Activated CD4-positive, alpha-beta memory T cell treated with anti-CD3 and anti-CD28 coated beads, Interleukin-2, amount 10 ng/mL, durations not matched to agents 7 days and 5 days (primary cell): Measurements from ENCODE around the gene CTAGE9. TPM values are rescaled to one million over a fixed set of nuclear protein-coding genes. Genes with fewer than 3 reads are reported as not detected.
A peak's percentile ranks its signal among the peaks of the same experiment; 100 is the strongest.
"Not testable (repeated sequence)": the region's sequence is repeated elsewhere in the genome, so short reads cannot be mapped to it uniquely, and the experiment has no call there.

Source experiments
- CTCF ChIA-PET: fragments of 350-600 bp; sonication (Branson Sonifier 250); formaldehyde crosslinking; loops from one replicate; lab custom pipeline; 2021; ENCODE audit warnings: antibody characterized with exemption, inconsistent platforms; lab: Charles Lee
- POLR2A ChIA-PET: fragments of 350-600 bp; sonication (Branson Sonifier 250); formaldehyde crosslinking; loops from one replicate; lab custom pipeline; 2021; ENCODE audit warnings: antibody characterized with exemption; lab: Charles Lee
- DNase-seq: peaks from one replicate; pipeline ENCODE4 v3.0.0-alpha.2; 2020
- H3K27ac Mint-ChIP-seq: one replicate; pipeline ENCODE4 v1.8.0; 2021; ENCODE audit warnings: mild to moderate bottlenecking, mixed read lengths
- H3K27me3 Mint-ChIP-seq: one replicate; pipeline ENCODE4 v1.8.0; 2021; ENCODE audit warnings: mixed read lengths
- H3K36me3 Mint-ChIP-seq: one replicate; pipeline ENCODE4 v1.8.0; 2021; ENCODE audit warnings: low read depth, mixed read lengths
- H3K4me1 Mint-ChIP-seq: one replicate; pipeline ENCODE4 v1.8.0; 2021; ENCODE audit warnings: mixed read lengths
- H3K4me3 Mint-ChIP-seq: one replicate; pipeline ENCODE4 v1.8.0; 2021; ENCODE audit warnings: mild to moderate bottlenecking, mixed read lengths
- H3K9me3 Mint-ChIP-seq: one replicate; pipeline ENCODE4 v1.8.0; 2021; ENCODE audit warnings: mixed read lengths
- total RNA-seq, 2 experiments: library from RNA; stranded (reverse); gene quantifications; one replicate each; pipeline ENCODE4 v1.2.3, GENCODE V29; 2021

CTAGE9 gene
- total RNA-seq, 2 experiments from 2014 or later, result not detected

DNA sequence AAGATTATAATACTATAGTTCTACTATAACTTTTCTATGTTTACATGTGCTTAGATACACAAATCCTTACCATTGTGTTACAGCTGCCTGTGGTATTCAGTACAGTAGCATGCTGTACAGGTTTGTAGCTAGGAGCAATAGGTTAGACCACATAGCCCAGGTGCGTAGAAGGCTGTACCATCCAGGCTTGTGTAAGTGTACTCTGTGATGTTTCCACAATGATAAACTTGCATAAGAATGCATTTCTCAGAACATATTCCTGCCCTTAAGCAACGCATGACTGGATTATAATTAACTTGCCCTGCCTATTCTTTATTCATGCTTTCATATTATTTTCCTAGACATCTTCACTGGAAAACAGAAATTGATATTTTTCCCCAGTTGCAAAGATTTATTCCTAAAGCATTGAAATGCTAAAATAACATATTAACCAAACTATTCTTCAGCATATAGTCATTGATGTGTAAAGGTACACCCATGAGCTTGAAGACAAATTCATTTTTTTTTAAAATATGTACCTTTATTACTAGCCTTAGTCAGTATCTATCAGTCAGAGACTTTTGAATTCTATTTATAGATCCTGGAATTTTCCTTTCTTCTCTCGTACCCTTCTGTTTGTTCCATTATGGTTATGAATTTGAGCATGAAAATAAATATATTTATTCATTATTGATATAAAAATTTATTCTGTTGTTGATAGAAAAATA lies 7.2 kb upstream of the CTAGE9 start:
- no peak for DNase-seq
- Mint-ChIP-seq H3K4me1 (no peaks in the 10 kb centered on the region), H3K27ac (no peak overlapping the region), H3K4me3 (no peak overlapping the region), H3K27me3 (no peaks in the 10 kb centered on the region), H3K9me3 (no peaks in the 10 kb centered on the region), H3K36me3 (no peaks in the 10 kb centered on the region)
- ChIA-PET POLR2A (no interaction called here), CTCF (interaction anchor here (1.1 kb wide), 1 partner anchor 13 kb away, joined by 5 read pairs; no protein-coding TSS in a partner anchor)

DNA sequence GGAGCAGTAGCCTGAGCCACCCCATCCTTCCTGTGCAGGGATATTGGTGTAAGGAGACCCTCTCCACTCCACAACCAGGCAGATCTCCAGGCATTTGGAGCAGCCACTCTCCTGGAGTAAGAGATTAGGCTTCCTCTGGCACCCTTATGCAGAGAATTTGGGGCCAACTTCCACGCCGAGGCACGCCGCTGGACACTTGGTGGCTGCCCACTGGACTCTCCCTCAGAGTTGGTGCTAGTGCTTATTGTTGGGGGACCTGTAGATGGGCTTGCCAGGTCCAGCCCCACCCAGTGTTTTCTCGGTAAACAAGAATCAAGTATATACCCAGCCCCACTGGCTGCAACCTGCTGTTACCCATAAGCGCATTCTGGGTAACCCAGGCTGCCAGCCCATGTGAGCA lies 4.8 kb upstream of the CTAGE9 start:
- POLR2A ChIA-PET, H3K27ac Mint-ChIP-seq, DNase-seq, H3K4me3 Mint-ChIP-seq, H3K36me3 Mint-ChIP-seq, H3K4me1 Mint-ChIP-seq, H3K9me3 Mint-ChIP-seq, H3K27me3 Mint-ChIP-seq: not testable (repeated sequence)
- CTCF ChIA-PET, result interaction anchor here (0.6 kb wide), 1 partner anchor 117 kb away, joined by 3 read pairs; no protein-coding TSS in a partner anchor

DNA sequence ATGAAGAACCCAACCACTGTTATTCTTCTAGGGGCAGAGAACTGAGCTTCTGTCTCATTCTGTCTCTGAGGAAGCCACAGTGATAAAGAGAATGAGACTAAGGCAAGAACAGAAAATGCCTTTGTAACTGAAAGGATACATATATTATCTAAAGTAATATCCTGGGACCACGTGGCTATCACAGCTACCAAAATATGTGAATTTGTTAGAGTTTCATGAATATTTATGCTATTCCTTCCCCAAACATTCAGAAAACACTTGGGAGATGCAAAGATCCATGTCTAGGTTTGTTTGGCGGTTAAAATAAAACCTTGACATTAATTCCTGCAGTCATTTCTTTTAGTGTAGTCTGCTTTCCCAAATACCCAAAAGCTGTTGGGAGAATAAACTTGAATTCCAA lies 6.9 kb downstream of the CTAGE9 start:
- DNase-seq, H3K9me3 Mint-ChIP-seq, H3K36me3 Mint-ChIP-seq, POLR2A ChIA-PET, H3K4me1 Mint-ChIP-seq, H3K4me3 Mint-ChIP-seq, H3K27ac Mint-ChIP-seq, CTCF ChIA-PET, H3K27me3 Mint-ChIP-seq: not testable (repeated sequence)

DNA sequence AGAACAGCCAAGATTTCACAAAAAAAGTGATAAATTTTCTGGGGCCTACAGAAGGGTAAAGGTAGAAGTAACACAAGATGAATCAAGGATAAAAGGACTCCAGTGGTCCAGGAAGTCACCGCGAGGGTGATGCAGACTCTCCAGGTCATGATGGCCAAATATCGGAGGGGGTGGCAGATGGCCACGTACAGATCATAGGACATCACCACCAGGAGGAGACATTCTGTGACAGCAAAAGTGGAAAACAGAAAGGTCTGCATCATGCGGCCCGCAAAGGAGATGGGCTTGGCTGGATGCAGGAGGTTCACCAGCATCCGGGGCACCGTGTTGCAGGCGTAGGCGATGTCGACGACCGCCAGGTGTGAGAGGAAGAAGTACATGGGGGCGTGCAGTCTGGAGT lies 10.0 kb downstream of the CTAGE9 start:
- H3K27ac Mint-ChIP-seq, H3K4me3 Mint-ChIP-seq, H3K27me3 Mint-ChIP-seq, POLR2A ChIA-PET, DNase-seq, H3K9me3 Mint-ChIP-seq, CTCF ChIA-PET, H3K4me1 Mint-ChIP-seq, H3K36me3 Mint-ChIP-seq: not testable (repeated sequence)

DNA sequence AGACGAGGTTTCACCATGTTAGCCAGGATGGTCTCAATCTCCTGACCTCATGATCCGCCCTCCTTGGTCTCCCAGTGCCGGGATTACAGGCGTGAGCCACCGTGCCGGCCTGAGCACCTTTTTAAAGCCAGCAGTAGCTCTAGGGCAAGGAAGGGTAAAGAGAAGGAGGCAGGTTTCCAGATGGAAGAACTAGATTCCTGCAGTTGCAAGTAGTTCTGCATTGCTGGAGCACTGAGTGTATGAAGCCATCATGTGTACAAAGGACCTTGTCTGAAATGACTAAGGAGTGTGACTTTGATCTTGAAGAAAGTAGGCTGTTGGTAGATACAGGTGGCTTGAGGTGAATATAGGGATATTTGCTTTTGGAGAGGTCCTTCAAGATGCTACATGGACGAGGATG lies 13.9 kb downstream of the CTAGE9 start:
- Mint-ChIP-seq H3K4me3 (no peak overlapping the region), H3K4me1 (no peaks in the 10 kb centered on the region), H3K27ac (no peak overlapping the region), H3K36me3 (no peaks in the 10 kb centered on the region), H3K9me3 (no peaks in the 10 kb centered on the region), H3K27me3 (no peaks in the 10 kb centered on the region)
- CTCF ChIA-PET, result interaction anchor here (2.6 kb wide), 1 partner anchor 213 kb away, joined by 17 read pairs; no protein-coding TSS in a partner anchor
- DNase-seq, result no peak
- POLR2A ChIA-PET, result no interaction called here

DNA sequence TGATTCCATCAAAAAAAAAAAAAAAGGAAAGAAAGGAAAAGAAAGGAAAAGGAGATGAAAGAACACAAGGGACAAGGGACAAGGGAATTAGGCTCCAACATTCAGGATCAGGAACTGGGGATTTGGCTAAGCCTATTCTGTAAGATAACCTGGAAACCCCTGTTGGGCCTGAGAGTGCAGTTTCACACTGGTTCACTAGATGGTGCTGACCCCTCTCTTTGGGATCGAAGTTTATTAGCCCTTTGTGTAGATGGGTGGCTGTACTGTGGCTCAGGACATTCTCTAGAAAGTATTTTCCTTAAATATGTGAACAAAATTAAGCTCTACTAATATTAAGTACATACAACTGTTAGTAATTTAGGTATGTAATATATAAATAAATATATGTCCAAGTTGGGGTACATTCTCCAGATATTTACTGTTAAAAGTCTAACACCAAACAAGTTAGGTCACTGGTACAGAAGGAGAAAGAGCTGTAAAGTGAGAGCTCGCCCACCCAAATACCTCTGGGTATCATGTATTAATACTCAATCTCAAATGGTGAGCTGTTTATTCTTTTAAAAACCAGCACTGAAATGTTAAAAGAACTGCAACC lies 15.9 kb downstream of the CTAGE9 start:
- CTCF ChIA-PET, result interaction anchor here (0.7 to 2.6 kb wide), 16 partner anchors 8 to 585 kb away, joined by 3 to 17 read pairs (median 4); partner anchors contain the start of gene MED23
- no peaks in the 10 kb centered on the region for H3K36me3 Mint-ChIP-seq
- peak; percentile 33 for DNase-seq

DNA sequence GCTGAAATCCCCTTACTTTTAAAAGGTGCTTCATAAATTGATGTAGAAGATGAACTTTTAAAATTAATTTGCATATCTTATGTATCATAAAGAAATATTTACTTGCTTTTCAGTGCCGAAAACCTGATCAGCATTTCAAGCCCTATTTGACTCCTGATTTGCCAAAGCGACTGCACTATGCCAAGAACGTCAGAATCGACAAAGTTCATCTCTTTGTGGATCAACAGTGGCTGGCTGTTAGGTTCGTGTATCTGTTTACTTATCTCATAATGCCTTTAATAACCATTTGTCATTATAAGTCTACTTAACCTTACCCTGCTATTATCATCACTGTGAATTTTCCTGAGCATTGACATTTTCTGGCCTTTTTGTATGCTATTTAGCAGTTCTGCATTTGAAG lies 17.4 kb downstream of the CTAGE9 start:
- Mint-ChIP-seq H3K4me3 (no peak overlapping the region), H3K27me3 (peaks cover 8% of the 10 kb centered on the region), H3K9me3 (no peaks in the 10 kb centered on the region), H3K4me1 (peaks cover 2% of the 10 kb centered on the region), H3K27ac (no peak overlapping the region), H3K36me3 (no peaks in the 10 kb centered on the region)
- CTCF ChIA-PET, result no interaction called here
- POLR2A ChIA-PET, result no interaction called here
- no peak for DNase-seq

More for the DNA sequence above, 15.9 kb downstream of the CTAGE9 start:
- POLR2A ChIA-PET, result no interaction called here
- no peak overlapping the region for H3K4me3 Mint-ChIP-seq
- H3K9me3 Mint-ChIP-seq, result no peaks in the 10 kb centered on the region
- H3K27me3 Mint-ChIP-seq, result no peaks in the 10 kb centered on the region
- no peaks in the 10 kb centered on the region for H3K4me1 Mint-ChIP-seq
- no peak overlapping the region for H3K27ac Mint-ChIP-seq

DNA sequence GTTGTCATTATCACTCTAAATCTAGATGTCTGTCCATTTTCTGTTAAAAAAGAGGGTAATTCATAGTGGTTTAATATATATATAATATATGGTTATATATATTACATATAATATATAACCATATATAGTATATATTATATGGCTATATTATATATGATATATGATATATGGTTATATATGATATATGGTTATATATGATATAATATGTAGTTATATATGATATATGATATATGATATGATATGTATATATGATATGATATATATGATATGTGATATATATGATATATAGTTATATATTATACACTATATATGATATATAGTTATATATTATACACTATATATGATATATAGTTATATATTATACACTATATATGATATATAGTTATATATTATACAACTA lies 18.2 kb downstream of the CTAGE9 start:
- ChIA-PET POLR2A (no interaction called here), CTCF (no interaction called here)
- DNase-seq, result no peak
- no peaks in the 10 kb centered on the region for H3K36me3 Mint-ChIP-seq
- H3K4me1 Mint-ChIP-seq, result peaks cover 8% of the 10 kb centered on the region
- peaks cover 8% of the 10 kb centered on the region for H3K27me3 Mint-ChIP-seq
- H3K27ac Mint-ChIP-seq, result no peak overlapping the region
- H3K4me3 Mint-ChIP-seq, result no peak overlapping the region
- H3K9me3 Mint-ChIP-seq, result no peaks in the 10 kb centered on the region

DNA sequence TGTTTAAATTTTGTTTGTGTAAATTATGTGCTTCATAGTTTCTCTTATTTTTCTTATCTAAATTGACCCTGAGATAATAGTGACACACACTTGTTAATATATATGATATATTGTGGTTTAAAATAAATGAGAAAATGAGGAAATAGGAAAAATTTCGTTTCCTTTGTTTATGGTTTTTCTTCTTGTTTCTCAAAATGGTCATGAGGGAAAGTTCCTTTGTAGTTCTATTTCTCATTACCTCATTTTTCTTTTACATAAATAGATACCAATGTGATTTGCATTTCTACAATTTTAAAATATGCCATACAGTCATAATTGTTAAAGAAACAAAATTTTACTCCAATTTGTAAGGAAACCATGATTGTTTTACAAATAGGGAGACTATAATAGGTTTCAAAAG lies 18.8 kb downstream of the CTAGE9 start:
- Mint-ChIP-seq H3K27ac (no peak overlapping the region), H3K4me1 (peaks cover 13% of the 10 kb centered on the region), H3K9me3 (no peaks in the 10 kb centered on the region), H3K4me3 (no peak overlapping the region), H3K27me3 (peaks cover 8% of the 10 kb centered on the region), H3K36me3 (no peaks in the 10 kb centered on the region)
- CTCF ChIA-PET, result no interaction called here
- DNase-seq, result no peak
- POLR2A ChIA-PET, result no interaction called here

DNA sequence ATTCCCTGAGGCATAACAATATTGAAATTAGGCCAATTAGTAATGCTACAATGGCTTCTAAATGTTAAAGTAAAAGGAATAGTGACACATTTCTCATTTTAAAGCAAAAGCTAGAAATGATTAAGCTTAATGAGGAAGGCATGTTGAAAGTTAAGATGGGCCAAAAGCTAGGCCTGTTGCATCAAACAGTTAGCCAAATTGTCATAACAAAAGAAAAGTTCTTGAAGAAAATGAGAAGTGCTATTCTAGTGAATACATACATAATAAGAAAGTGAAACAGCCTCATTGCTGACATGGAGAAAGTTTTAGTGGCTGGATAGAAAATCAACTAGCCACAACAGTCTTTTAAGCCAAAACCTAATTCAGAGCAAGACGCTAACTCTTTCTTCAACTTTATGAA lies 22.5 kb downstream of the CTAGE9 start:
- Mint-ChIP-seq H3K36me3 (no peaks in the 10 kb centered on the region), H3K4me3 (no peak overlapping the region), H3K27me3 (peaks cover 12% of the 10 kb centered on the region), H3K27ac (no peak overlapping the region), H3K4me1 (peaks cover 33% of the 10 kb centered on the region), H3K9me3 (no peaks in the 10 kb centered on the region)
- no peak for DNase-seq
- CTCF ChIA-PET, result no interaction called here
- POLR2A ChIA-PET, result no interaction called here

DNA sequence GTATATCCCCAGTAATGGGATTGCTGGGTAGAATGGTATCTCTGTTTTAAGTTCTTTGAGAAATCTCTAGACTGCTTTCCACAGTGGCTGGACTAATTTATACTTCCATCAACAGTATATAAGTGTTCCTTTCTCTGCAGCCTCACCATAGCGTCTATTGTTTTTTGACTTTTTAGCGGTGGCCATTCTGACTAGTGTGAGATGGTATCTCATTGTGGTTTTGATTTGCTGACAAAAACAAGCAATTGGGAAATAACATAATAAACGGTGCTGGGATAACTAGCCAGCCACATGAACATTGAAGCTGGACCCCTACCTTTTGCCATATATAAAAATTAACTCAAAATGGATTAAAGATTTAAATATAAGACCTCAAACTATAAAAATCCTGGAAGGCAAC lies 23.8 kb downstream of the CTAGE9 start:
- no peak overlapping the region for H3K4me3 Mint-ChIP-seq
- H3K36me3 Mint-ChIP-seq, result no peaks in the 10 kb centered on the region
- CTCF ChIA-PET, result interaction anchor here (0.7 to 1.1 kb wide), 2 partner anchors 8 to 58 kb away, joined by 3 read pairs; no protein-coding TSS in a partner anchor
- POLR2A ChIA-PET, result no interaction called here
- no peak overlapping the region for H3K27ac Mint-ChIP-seq
- H3K9me3 Mint-ChIP-seq, result no peaks in the 10 kb centered on the region
- H3K27me3 Mint-ChIP-seq, result peaks cover 12% of the 10 kb centered on the region
- H3K4me1 Mint-ChIP-seq, result peaks cover 39% of the 10 kb centered on the region
- DNase-seq, result no peak

DNA sequence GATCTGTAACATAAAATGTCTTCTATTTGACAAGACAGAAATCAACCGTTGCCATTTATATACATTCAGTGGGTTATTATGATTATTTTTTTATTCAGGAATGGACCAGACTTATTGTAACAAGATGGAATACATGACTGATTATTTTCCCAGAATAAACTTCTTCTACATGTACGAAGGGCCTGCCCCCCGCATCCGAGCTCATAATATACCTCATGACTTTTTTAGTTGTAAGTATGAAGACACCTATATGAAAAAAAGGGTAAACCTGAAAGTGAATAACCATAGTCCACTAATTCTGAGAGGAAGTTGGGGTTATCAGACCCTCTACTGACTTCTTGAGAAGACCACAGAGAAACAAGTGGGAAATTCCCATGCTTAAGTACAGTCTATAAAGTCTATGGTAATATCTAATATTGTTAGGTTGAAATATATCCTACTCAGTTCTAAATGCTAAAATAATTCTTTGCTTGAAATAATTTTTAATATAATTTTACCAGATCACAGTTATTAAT lies 25.5 kb downstream of the CTAGE9 start:
- no peak for DNase-seq
- H3K4me1 Mint-ChIP-seq, result peaks cover 39% of the 10 kb centered on the region
- H3K36me3 Mint-ChIP-seq, result no peaks in the 10 kb centered on the region
- no peak overlapping the region for H3K4me3 Mint-ChIP-seq
- H3K27me3 Mint-ChIP-seq, result peaks cover 16% of the 10 kb centered on the region
- H3K27ac Mint-ChIP-seq, result no peak overlapping the region
- POLR2A ChIA-PET, result interaction anchor here (1.3 kb wide), 1 partner anchor 57 kb away, joined by 4 read pairs; no protein-coding TSS in a partner anchor
- no peaks in the 10 kb centered on the region for H3K9me3 Mint-ChIP-seq
- CTCF ChIA-PET, result interaction anchor here (0.8 to 1.1 kb wide), 2 partner anchors 10 to 57 kb away, joined by 3 to 6 read pairs; no protein-coding TSS in a partner anchor

DNA sequence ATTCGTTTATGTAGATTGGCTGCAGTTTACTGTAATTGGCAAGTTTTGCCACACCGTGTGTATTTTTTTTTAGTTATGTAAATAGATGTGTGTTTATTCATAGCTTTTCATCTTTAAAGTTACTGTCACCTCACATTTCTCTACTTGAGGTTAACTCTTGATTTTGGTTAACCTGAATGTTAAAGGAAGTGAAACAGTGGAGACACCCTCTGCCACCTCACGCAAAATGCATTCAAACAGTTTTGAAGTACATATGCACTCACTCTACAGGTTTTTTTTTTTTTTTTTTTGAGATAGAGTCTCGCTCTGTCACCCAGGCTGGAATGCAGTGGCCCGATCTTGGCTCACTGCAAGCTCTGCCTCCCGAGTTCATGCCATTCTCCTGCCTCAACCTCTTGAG lies 27.3 kb downstream of the CTAGE9 start:
- ChIA-PET POLR2A (no interaction called here), CTCF (no interaction called here)
- Mint-ChIP-seq H3K27me3 (peaks cover 9% of the 10 kb centered on the region), H3K4me1 (peaks cover 38% of the 10 kb centered on the region), H3K9me3 (no peaks in the 10 kb centered on the region), H3K36me3 (no peaks in the 10 kb centered on the region), H3K4me3 (no peak overlapping the region), H3K27ac (no peak overlapping the region)
- peak; percentile 31 for DNase-seq
